ENCODE results near the gene RGS6.

The RGS6 gene

DNA sequence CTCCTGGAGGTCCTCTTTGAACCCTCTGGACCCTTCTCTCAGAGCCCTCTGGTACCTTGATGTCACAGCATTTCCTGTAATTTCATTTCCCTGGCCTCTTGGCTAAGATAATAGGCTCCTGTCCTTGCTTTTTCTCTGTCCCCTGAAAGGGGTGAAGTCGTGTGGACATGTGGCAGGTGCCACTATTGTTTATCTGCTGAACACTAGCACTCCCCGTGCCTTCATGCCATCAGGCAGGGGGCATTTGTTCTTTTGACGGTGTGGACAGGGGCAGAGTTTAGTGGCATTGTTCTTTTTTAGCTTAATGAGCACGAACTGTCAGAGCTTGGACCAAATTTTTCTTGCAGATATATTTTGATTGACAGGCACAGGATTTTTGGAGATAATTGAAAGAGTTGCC is 166.0 kb downstream of the RGS6 start:
- Histone ChIP-seq H3K4me3 (ENCODE audit: low read depth in 1 of 2, low read length in 2 of 2) (no peak overlapping the region), H3K36me3 (ENCODE audit: control insufficient read depth in 1 of 2, insufficient read depth in 2 of 2, low read length in 2 of 2) (no peaks in the 10 kb centered on the region), H3K9me3 (ENCODE audit: control insufficient read depth in 1 of 2, low read length in 2 of 2) (no peaks in the 10 kb centered on the region), H3K9ac (ENCODE audit: low read depth in 1 of 2, low read length in 2 of 2) (no peak overlapping the region), H3K27me3 (ENCODE audit: control insufficient read depth in 1 of 2, insufficient read depth in 2 of 2, low read length in 2 of 2) (no peaks in the 10 kb centered on the region), H3K4me1 (ENCODE audit: control insufficient read depth in 1 of 2, insufficient read depth in 2 of 2, low read length in 2 of 2) (no peaks in the 10 kb centered on the region), H3K27ac (ENCODE audit: low read depth, low read length) (no peak overlapping the region)

DNA sequence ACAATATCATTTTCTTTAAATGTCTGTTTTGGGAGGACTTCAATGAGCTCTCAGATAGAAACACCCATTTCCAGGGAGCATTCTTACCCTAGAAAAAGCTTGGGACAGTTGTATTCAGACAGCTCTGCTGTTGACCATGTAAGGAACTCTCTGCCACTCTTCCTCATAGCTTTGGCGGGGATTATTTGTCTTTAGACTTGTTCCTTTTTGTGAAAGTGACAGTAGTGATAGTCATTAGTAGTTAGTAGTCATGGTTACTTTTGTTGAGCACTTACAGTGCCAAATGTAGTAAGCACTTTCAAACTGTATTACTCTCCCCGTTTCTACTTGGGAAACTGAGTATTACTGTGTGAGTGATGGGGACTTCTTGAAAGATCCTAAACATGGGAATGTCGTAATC is 167.3 kb downstream of the RGS6 start:
- H3K9ac ChIP-seq (ENCODE audit: low read depth in 1 of 2, low read length in 2 of 2): no peak overlapping the region

GRCh38 chr14:72104011-72104613 is 171.9 kb downstream of the RGS6 start:
- Histone ChIP-seq H3K4me1 (ENCODE audit: control insufficient read depth in 1 of 2, insufficient read depth in 2 of 2, low read length in 2 of 2) (no peaks in the 10 kb centered on the region), H3K4me3 (ENCODE audit: low read depth in 1 of 2, low read length in 2 of 2) (no peak overlapping the region), H3K9me3 (ENCODE audit: control insufficient read depth in 1 of 2, low read length in 2 of 2) (no peaks in the 10 kb centered on the region), H3K9ac (ENCODE audit: low read depth in 1 of 2, low read length in 2 of 2) (no peak overlapping the region), H3K36me3 (ENCODE audit: control insufficient read depth in 1 of 2, insufficient read depth in 2 of 2, low read length in 2 of 2) (no peaks in the 10 kb centered on the region), H3K27ac (ENCODE audit: low read depth, low read length) (no peak overlapping the region), H3K27me3 (ENCODE audit: control insufficient read depth in 1 of 2, insufficient read depth in 2 of 2, low read length in 2 of 2) (no peaks in the 10 kb centered on the region)

More for the DNA sequence above, 167.3 kb downstream of the RGS6 start:
- Histone ChIP-seq H3K4me1 (ENCODE audit: control insufficient read depth in 1 of 2, insufficient read depth in 2 of 2, low read length in 2 of 2) (no peaks in the 10 kb centered on the region), H3K27me3 (ENCODE audit: control insufficient read depth in 1 of 2, insufficient read depth in 2 of 2, low read length in 2 of 2) (no peaks in the 10 kb centered on the region), H3K27ac (ENCODE audit: low read depth, low read length) (no peak overlapping the region), H3K9me3 (ENCODE audit: control insufficient read depth in 1 of 2, low read length in 2 of 2) (no peaks in the 10 kb centered on the region), H3K4me3 (ENCODE audit: low read depth in 1 of 2, low read length in 2 of 2) (no peak overlapping the region), H3K36me3 (ENCODE audit: control insufficient read depth in 1 of 2, insufficient read depth in 2 of 2, low read length in 2 of 2) (no peaks in the 10 kb centered on the region)

GRCh38 chr14:72111911-72112310 is 179.7 kb downstream of the RGS6 start:
- Histone ChIP-seq H3K9ac (ENCODE audit: low read depth in 1 of 2, low read length in 2 of 2) (no peak overlapping the region), H3K4me1 (ENCODE audit: control insufficient read depth in 1 of 2, insufficient read depth in 2 of 2, low read length in 2 of 2) (no peaks in the 10 kb centered on the region), H3K27ac (ENCODE audit: low read depth, low read length) (no peak overlapping the region), H3K36me3 (ENCODE audit: control insufficient read depth in 1 of 2, insufficient read depth in 2 of 2, low read length in 2 of 2) (no peaks in the 10 kb centered on the region), H3K9me3 (ENCODE audit: control insufficient read depth in 1 of 2, low read length in 2 of 2) (no peaks in the 10 kb centered on the region), H3K27me3 (ENCODE audit: control insufficient read depth in 1 of 2, insufficient read depth in 2 of 2, low read length in 2 of 2) (no peaks in the 10 kb centered on the region), H3K4me3 (ENCODE audit: low read depth in 1 of 2, low read length in 2 of 2) (no peak overlapping the region)

DNA sequence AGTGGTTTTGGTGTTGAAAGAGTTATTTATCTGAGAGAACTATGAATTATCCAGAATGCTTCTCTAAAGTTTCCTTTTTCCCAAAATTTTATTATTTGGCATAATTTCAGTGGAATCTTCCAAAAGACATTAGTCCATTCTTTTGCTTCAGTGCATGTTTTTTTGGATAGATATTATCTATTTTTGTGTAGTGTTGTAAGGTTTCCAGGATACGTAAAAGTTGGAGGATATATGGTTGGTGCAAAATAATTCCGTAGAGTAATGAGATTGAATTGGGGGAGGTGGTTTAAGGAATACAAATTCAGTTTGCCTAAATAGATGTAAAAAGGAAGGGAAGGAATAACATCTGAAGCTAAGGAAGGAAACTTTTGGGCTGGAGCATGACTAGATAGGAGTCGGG is 186.6 kb downstream of the RGS6 start:
- H3K4me3 ChIP-seq (ENCODE audit: low read depth in 1 of 2, low read length in 2 of 2): no peak overlapping the region
- no peaks in the 10 kb centered on the region for H3K27me3 ChIP-seq (ENCODE audit: control insufficient read depth in 1 of 2, insufficient read depth in 2 of 2, low read length in 2 of 2)
- no peaks in the 10 kb centered on the region for H3K4me1 ChIP-seq (ENCODE audit: control insufficient read depth in 1 of 2, insufficient read depth in 2 of 2, low read length in 2 of 2)
- no peak overlapping the region for H3K27ac ChIP-seq (ENCODE audit: low read depth, low read length)
- H3K9me3 ChIP-seq (ENCODE audit: control insufficient read depth in 1 of 2, low read length in 2 of 2): no peaks in the 10 kb centered on the region
- no peaks in the 10 kb centered on the region for H3K36me3 ChIP-seq (ENCODE audit: control insufficient read depth in 1 of 2, insufficient read depth in 2 of 2, low read length in 2 of 2)
- H3K9ac ChIP-seq (ENCODE audit: low read depth in 1 of 2, low read length in 2 of 2): no peak overlapping the region

DNA sequence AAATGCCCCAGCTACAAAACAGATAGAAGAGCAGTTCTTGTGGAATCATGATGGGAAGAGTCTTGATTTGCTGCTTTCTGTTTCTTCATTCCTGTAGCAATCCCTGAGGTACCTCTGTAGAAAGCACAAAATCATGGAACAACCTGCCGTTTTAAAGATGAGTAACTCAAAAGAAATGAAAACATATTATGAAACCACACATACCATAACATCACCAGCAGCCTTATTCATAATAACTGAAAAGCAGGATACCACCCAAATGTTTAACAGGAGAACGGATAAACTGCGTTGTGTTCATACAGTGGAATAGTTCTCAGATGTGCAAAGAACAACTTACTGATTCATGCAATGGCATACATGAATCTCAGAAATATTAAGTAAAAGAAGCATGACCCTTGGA is 188.1 kb downstream of the RGS6 start:
- no peaks in the 10 kb centered on the region for H3K36me3 ChIP-seq (ENCODE audit: control insufficient read depth in 1 of 2, insufficient read depth in 2 of 2, low read length in 2 of 2)
- no peaks in the 10 kb centered on the region for H3K4me1 ChIP-seq (ENCODE audit: control insufficient read depth in 1 of 2, insufficient read depth in 2 of 2, low read length in 2 of 2)
- no peak overlapping the region for H3K9ac ChIP-seq (ENCODE audit: low read depth in 1 of 2, low read length in 2 of 2)

DNA sequence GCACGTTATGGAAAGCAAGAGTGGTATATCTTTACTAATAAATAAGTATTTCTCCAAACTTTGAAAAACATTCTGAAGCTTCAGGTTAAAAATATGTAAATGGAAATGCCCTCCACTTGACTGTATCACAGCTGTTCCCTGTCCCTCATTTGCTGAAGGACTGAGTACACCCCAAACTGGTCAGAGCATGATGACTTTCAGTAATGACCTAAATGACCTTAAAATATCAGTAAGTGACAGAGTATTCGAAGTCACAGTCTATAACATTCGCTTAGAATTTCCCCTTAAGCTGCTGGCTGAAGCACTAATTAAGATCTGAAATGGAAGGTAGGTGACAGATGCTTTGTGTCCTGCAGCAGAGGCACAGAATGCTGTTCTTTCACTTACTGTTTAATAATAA is 191.5 kb downstream of the RGS6 start:
- no peaks in the 10 kb centered on the region for H3K4me1 ChIP-seq (ENCODE audit: control insufficient read depth in 1 of 2, insufficient read depth in 2 of 2, low read length in 2 of 2)
- no peak overlapping the region for H3K27ac ChIP-seq (ENCODE audit: low read depth, low read length)
- H3K9me3 ChIP-seq (ENCODE audit: control insufficient read depth in 1 of 2, low read length in 2 of 2): no peaks in the 10 kb centered on the region
- no peak overlapping the region for H3K4me3 ChIP-seq (ENCODE audit: low read depth in 1 of 2, low read length in 2 of 2)
- no peak overlapping the region for H3K9ac ChIP-seq (ENCODE audit: low read depth in 1 of 2, low read length in 2 of 2)
- no peaks in the 10 kb centered on the region for H3K36me3 ChIP-seq (ENCODE audit: control insufficient read depth in 1 of 2, insufficient read depth in 2 of 2, low read length in 2 of 2)
- no peaks in the 10 kb centered on the region for H3K27me3 ChIP-seq (ENCODE audit: control insufficient read depth in 1 of 2, insufficient read depth in 2 of 2, low read length in 2 of 2)

More for the DNA sequence above, 188.1 kb downstream of the RGS6 start:
- no peaks in the 10 kb centered on the region for H3K27me3 ChIP-seq (ENCODE audit: control insufficient read depth in 1 of 2, insufficient read depth in 2 of 2, low read length in 2 of 2)
- H3K4me3 ChIP-seq (ENCODE audit: low read depth in 1 of 2, low read length in 2 of 2): no peak overlapping the region
- H3K9me3 ChIP-seq (ENCODE audit: control insufficient read depth in 1 of 2, low read length in 2 of 2): no peaks in the 10 kb centered on the region
- no peak overlapping the region for H3K27ac ChIP-seq (ENCODE audit: low read depth, low read length)

GRCh38 chr14:72124171-72124570 is 191.9 kb downstream of the RGS6 start:
- Histone ChIP-seq H3K4me1 (ENCODE audit: control insufficient read depth in 1 of 2, insufficient read depth in 2 of 2, low read length in 2 of 2) (no peaks in the 10 kb centered on the region), H3K36me3 (ENCODE audit: control insufficient read depth in 1 of 2, insufficient read depth in 2 of 2, low read length in 2 of 2) (no peaks in the 10 kb centered on the region), H3K9ac (ENCODE audit: low read depth in 1 of 2, low read length in 2 of 2) (no peak overlapping the region), H3K27ac (ENCODE audit: low read depth, low read length) (no peak overlapping the region), H3K4me3 (ENCODE audit: low read depth in 1 of 2, low read length in 2 of 2) (no peak overlapping the region), H3K27me3 (ENCODE audit: control insufficient read depth in 1 of 2, insufficient read depth in 2 of 2, low read length in 2 of 2) (no peaks in the 10 kb centered on the region), H3K9me3 (ENCODE audit: control insufficient read depth in 1 of 2, low read length in 2 of 2) (no peaks in the 10 kb centered on the region)

- H3K9me3 ChIP-seq (ENCODE audit: control insufficient read depth in 1 of 2, low read length in 2 of 2): no peaks in the 10 kb centered on the region
- no peaks in the 10 kb centered on the region for H3K36me3 ChIP-seq (ENCODE audit: control insufficient read depth in 1 of 2, insufficient read depth in 2 of 2, low read length in 2 of 2)
- H3K4me1 ChIP-seq (ENCODE audit: control insufficient read depth in 1 of 2, insufficient read depth in 2 of 2, low read length in 2 of 2): no peaks in the 10 kb centered on the region
- no peak overlapping the region for H3K4me3 ChIP-seq (ENCODE audit: low read depth in 1 of 2, low read length in 2 of 2)
- no peaks in the 10 kb centered on the region for H3K27me3 ChIP-seq (ENCODE audit: control insufficient read depth in 1 of 2, insufficient read depth in 2 of 2, low read length in 2 of 2)
- H3K27ac ChIP-seq (ENCODE audit: low read depth, low read length): no peak overlapping the region
- H3K9ac ChIP-seq (ENCODE audit: low read depth in 1 of 2, low read length in 2 of 2): no peak overlapping the region
These were observed 193.9 kb downstream of the RGS6 start for GRCh38 chr14:72126091-72126490.

GRCh38 chr14:72126561-72126960 is 194.3 kb downstream of the RGS6 start:
- H3K4me3 ChIP-seq (ENCODE audit: low read depth in 1 of 2, low read length in 2 of 2): no peak overlapping the region
- H3K27ac ChIP-seq (ENCODE audit: low read depth, low read length): no peak overlapping the region
- H3K4me1 ChIP-seq (ENCODE audit: control insufficient read depth in 1 of 2, insufficient read depth in 2 of 2, low read length in 2 of 2): no peaks in the 10 kb centered on the region
- no peaks in the 10 kb centered on the region for H3K9me3 ChIP-seq (ENCODE audit: control insufficient read depth in 1 of 2, low read length in 2 of 2)
- no peaks in the 10 kb centered on the region for H3K36me3 ChIP-seq (ENCODE audit: control insufficient read depth in 1 of 2, insufficient read depth in 2 of 2, low read length in 2 of 2)
- H3K9ac ChIP-seq (ENCODE audit: low read depth in 1 of 2, low read length in 2 of 2): no peak overlapping the region
- no peaks in the 10 kb centered on the region for H3K27me3 ChIP-seq (ENCODE audit: control insufficient read depth in 1 of 2, insufficient read depth in 2 of 2, low read length in 2 of 2)

DNA sequence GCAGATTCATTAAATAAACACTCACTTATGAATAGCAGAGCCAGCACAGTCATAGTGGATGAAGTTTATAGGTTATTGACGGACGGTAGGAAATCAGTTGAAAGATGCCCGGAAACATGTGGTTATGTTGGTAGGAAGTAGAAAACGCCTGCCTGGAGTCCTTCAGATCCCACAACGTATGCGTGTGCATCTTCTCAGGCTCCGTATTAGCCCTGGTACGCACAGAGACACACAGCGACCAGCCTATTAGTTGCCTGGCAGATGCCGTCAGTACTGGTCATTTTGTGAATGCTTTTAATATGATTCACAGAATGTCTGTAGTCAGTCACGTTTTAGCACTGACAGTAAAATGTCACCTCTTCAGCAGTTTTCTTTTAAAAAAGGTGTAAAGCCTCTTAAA is 196.4 kb downstream of the RGS6 start:
- Histone ChIP-seq H3K4me1 (ENCODE audit: control insufficient read depth in 1 of 2, insufficient read depth in 2 of 2, low read length in 2 of 2) (no peaks in the 10 kb centered on the region), H3K27ac (ENCODE audit: low read depth, low read length) (no peak overlapping the region), H3K36me3 (ENCODE audit: control insufficient read depth in 1 of 2, insufficient read depth in 2 of 2, low read length in 2 of 2) (no peaks in the 10 kb centered on the region), H3K9ac (ENCODE audit: low read depth in 1 of 2, low read length in 2 of 2) (no peak overlapping the region), H3K4me3 (ENCODE audit: low read depth in 1 of 2, low read length in 2 of 2) (no peak overlapping the region), H3K9me3 (ENCODE audit: control insufficient read depth in 1 of 2, low read length in 2 of 2) (no peaks in the 10 kb centered on the region), H3K27me3 (ENCODE audit: control insufficient read depth in 1 of 2, insufficient read depth in 2 of 2, low read length in 2 of 2) (no peaks in the 10 kb centered on the region)

Measured in duodenal mucosa (tissue), 2 donors.